Pericardium fibroblast (primary cell): ENCODE measurements around the gene SLC18A2. TPM values are rescaled to one million over a fixed set of nuclear protein-coding genes. Genes with fewer than 3 reads are reported as not detected.

Source experiments
- total RNA-seq: library from RNA; depleted of rRNA; stranded (reverse); fragments of >200 nt; gene quantifications from 2 replicates; pipeline ENCODE4 v1.2.3, GENCODE V29; 2015

SLC18A2 gene
- total RNA-seq, result not detected in 2 replicates

DNA sequence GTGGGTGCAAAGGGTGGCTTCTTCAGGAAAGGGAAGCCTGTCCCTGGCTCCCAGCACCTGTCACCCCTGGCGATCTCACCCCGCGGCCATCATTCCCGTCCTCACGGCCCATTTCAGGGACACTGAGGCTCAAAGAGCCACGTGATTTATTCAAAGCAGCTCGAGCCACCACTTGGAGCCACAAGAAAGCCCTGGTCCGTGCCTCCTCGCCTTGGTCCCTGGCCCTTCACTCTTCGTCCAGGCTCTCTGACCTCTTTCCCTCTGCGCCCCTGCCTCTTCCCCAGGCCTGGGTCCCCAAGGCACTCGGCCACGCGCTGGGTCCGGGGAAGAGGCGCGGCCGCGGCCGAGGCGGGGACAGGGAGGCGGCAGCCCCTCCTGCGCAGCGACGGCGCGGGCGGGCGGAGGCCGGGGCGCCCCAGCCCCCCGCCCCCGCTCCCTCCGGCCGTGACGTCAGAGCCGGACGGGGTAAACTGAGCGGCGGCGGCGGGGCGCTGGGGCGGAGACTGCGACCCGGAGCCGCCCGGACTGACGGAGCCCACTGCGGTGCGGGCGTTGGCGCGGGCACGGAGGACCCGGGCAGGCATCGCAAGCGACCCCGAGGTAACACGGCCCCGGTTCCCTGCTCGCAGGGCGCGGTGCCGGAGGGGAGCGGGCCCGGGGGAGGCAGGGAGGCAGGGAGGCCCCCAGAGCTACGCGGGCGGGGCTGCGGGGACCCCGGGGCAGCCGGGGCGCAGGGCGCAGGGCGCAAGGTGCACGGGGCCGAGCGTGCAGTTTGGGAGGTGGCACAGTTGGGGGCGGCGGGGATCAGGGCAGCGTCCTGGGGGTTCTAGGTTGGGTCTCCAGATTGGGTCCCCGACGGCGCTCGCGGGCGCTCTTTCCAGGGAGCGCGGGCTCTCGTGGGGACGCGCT, at the start of gene SLC18A2:
TSS of gene SLC18A2 (plus strand) at position 494 of the 909 bp plus-strand sequence. CDS start 580 bp downstream, outside the sequence.

GRCh38 chr10:117197189-117197588, 43.7 kb upstream of the SLC18A2 start, which contains the start of gene KCNK18:
TSS of gene KCNK18 (plus strand) at chr10:117197489. CDS start at chr10:117197489, 0 bp downstream.

Other genes with a start within 250 kb of the SLC18A2 start
- gene SHTN1, start 235.9 kb upstream of the SLC18A2 start, total RNA-seq, result 1.3 and 2.7 TPM in 2 replicates
- not detected in 2 replicates for gene VAX1, start 102.8 kb upstream of the SLC18A2 start, total RNA-seq
- gene KCNK18, start 43.6 kb upstream of the SLC18A2 start, total RNA-seq, result not detected in 2 replicates
- gene PDZD8, start 134.3 kb downstream of the SLC18A2 start, total RNA-seq, result 12.7 and 19.3 TPM in 2 replicates